CD4-positive, alpha-beta T cell (primary cell): ENCODE measurements around the gene CDH13. TPM values are rescaled to one million over a fixed set of nuclear protein-coding genes. Genes with fewer than 3 reads are reported as not detected.

Experiments
- ATAC-seq: fragments of 200-7000 bp; cut with Tn5 transposase; one replicate; pipeline ENCODE4 v1.10.0; 2022; ENCODE audit warnings: mild to moderate bottlenecking; ENCODE audit not compliant: poor library complexity
- CTCF ChIA-PET: fragments of 350-600 bp; sonication (Branson Sonifier 250); formaldehyde crosslinking; loops from one replicate; lab custom pipeline; 2021; ENCODE audit warnings: antibody characterized with exemption, inconsistent platforms; lab: Charles Lee
- POLR2A ChIA-PET: fragments of 350-600 bp; sonication (Branson Sonifier 250); formaldehyde crosslinking; loops from one replicate; lab custom pipeline; 2021; ENCODE audit warnings: antibody characterized with exemption, inconsistent platforms; lab: Charles Lee
- DNase-seq, 14 experiments: peaks; one replicate each; pipeline ENCODE4 v3.0.0-alpha.2; 2013 to 2020; ENCODE audit warnings: mixed read lengths in 2 of 14
- H3K27ac ChIP-seq, 2 donors: one replicate each; pipeline versions ENCODE4 v1.5.1 to v1.7.0; 2013; ENCODE audit warnings: low read length in 2 of 2, low read depth in 1 of 2, mild to moderate bottlenecking in 1 of 2
- H3K27me3 ChIP-seq, 2 experiments: 1 replicate in 1 of 2; 2 replicates in 1 of 2; pipeline versions ENCODE4 v1.6.1 to v1.7.0; 2013; ENCODE audit warnings: low read length in 2 of 2, control low read depth in 1 of 2, mild to moderate bottlenecking in 1 of 2, moderate library complexity in 1 of 2; ENCODE audit not compliant: insufficient read depth in 2 of 2, control insufficient read depth in 1 of 2
- H3K36me3 ChIP-seq: one replicate; pipeline ENCODE4 v1.6.1; 2013; ENCODE audit warnings: low read length, control low read depth; ENCODE audit not compliant: insufficient read depth
- H3K4me1 ChIP-seq: one replicate; pipeline ENCODE4 v1.6.1; 2013; ENCODE audit warnings: low read length, control low read depth; ENCODE audit not compliant: insufficient read depth
- H3K4me3 ChIP-seq: one replicate; pipeline ENCODE4 v1.5.1; 2013; ENCODE audit warnings: mild to moderate bottlenecking, low read length, moderate library complexity
- H3K9me3 ChIP-seq, 2 experiments: 1 replicate in 1 of 2; 2 replicates in 1 of 2; pipeline versions ENCODE4 v1.6.1 to v1.7.0; 2013; ENCODE audit warnings: low read length in 2 of 2, mild to moderate bottlenecking in 2 of 2, control low read depth in 1 of 2, moderate library complexity in 1 of 2; ENCODE audit not compliant: control insufficient read depth in 1 of 2, insufficient read depth in 1 of 2
- H3K27ac Mint-ChIP-seq: one replicate; pipeline ENCODE4 v1.8.0; 2020; ENCODE audit warnings: mixed read lengths
- H3K27me3 Mint-ChIP-seq: one replicate; pipeline ENCODE4 v1.8.0; 2021; ENCODE audit warnings: mixed read lengths
- H3K36me3 Mint-ChIP-seq: one replicate; pipeline ENCODE4 v1.8.0; 2021; ENCODE audit warnings: low read depth, mixed read lengths
- H3K4me1 Mint-ChIP-seq: one replicate; pipeline ENCODE4 v1.8.0; 2021; ENCODE audit warnings: low read depth, mixed read lengths
- H3K4me3 Mint-ChIP-seq: one replicate; pipeline ENCODE4 v1.8.0; 2020; ENCODE audit warnings: mild to moderate bottlenecking, mixed read lengths
- H3K9me3 Mint-ChIP-seq: one replicate; pipeline ENCODE4 v1.8.0; 2020; ENCODE audit warnings: mixed read lengths
- CTCF ChIP-seq: fragments of 200-600 bp; IDR thresholded peaks from one replicate; pipeline ENCODE4 v1.8.0; 2022; ENCODE audit warnings: antibody characterized with exemption, mild to moderate bottlenecking
- intact Hi-C, 2 experiments: fragments of 100-400 bp; cut with DNase I in 1 of 2; cut with micrococcal nuclease in 1 of 2; formaldehyde crosslinking; loops; one replicate each; pipeline versions ENCODE4 v1.15.1 to v1.9.0; 2023 to 2025; cut with DNase I, micrococcal nuclease
- total RNA-seq, 174 experiments: library from RNA in 2 of 174; stranded (reverse) in 2 of 174; gene quantifications; one replicate each; pipeline ENCODE4 v1.2.3 and lab custom pipeline; 2021 to 2026

The CDH13 gene
- total RNA-seq, 2 experiments from 2014 or later, result not detected

- ChIA-PET POLR2A (no interaction called here), CTCF (no interaction called here)
- peaks cover 3% of the 10 kb centered on the region for H3K9me3 Mint-ChIP-seq
- H3K36me3 ChIP-seq, result no peaks in the 10 kb centered on the region
- no peak overlapping the region for H3K27ac ChIP-seq
- no peaks in the 10 kb centered on the region for H3K9me3 ChIP-seq
- intact Hi-C loops, result no loop called here
- no peak overlapping the region for H3K4me3 ChIP-seq
- no peak for TF ChIP-seq CTCF
- no peak for DNase-seq
- H3K4me1 ChIP-seq, result no peaks in the 10 kb centered on the region
- no peak for ATAC-seq
- H3K36me3 Mint-ChIP-seq, result no peaks in the 10 kb centered on the region
- H3K27me3 ChIP-seq, result no peaks in the 10 kb centered on the region
- no peak overlapping the region for H3K27ac Mint-ChIP-seq
- no peaks in the 10 kb centered on the region for H3K27me3 Mint-ChIP-seq
- H3K4me3 Mint-ChIP-seq, result no peak overlapping the region
- no peaks in the 10 kb centered on the region for H3K4me1 Mint-ChIP-seq
Measured at GRCh38 chr16:83542491-83542890, 915.7 kb downstream of the CDH13 start.

- Mint-ChIP-seq H3K36me3 (no peaks in the 10 kb centered on the region), H3K27me3 (no peaks in the 10 kb centered on the region), H3K27ac (no peak overlapping the region), H3K4me1 (no peaks in the 10 kb centered on the region), H3K4me3 (no peak overlapping the region), H3K9me3 (peaks cover 5% of the 10 kb centered on the region)
- Histone ChIP-seq H3K27ac (no peak overlapping the region), H3K27me3 (no peaks in the 10 kb centered on the region), H3K4me3 (no peak overlapping the region), H3K36me3 (no peaks in the 10 kb centered on the region), H3K4me1 (no peaks in the 10 kb centered on the region), H3K9me3 (peaks cover 0 to 10% of the 10 kb centered on the region in 2 experiments)
- ChIA-PET POLR2A (no interaction called here), CTCF (no interaction called here)
- ATAC-seq (no peak), DNase-seq (no peak)
- TF ChIP-seq CTCF, result no peak
- intact Hi-C loops, result no loop called here
Measured at GRCh38 chr16:83549316-83550182, 922.8 kb downstream of the CDH13 start.

GRCh38 chr16:83550183-83550569 is 923.4 kb downstream of the CDH13 start:
- no peak overlapping the region for H3K27ac Mint-ChIP-seq
- intact Hi-C loops, result no loop called here
- Histone ChIP-seq H3K9me3 (peaks cover 0 to 10% of the 10 kb centered on the region in 2 experiments), H3K27ac (no peak overlapping the region), H3K36me3 (no peaks in the 10 kb centered on the region), H3K27me3 (no peaks in the 10 kb centered on the region), H3K4me1 (no peaks in the 10 kb centered on the region), H3K4me3 (no peak overlapping the region)
- H3K36me3 Mint-ChIP-seq, result no peaks in the 10 kb centered on the region
- ATAC-seq, result no peak
- H3K4me3 Mint-ChIP-seq, result no peak overlapping the region
- ChIA-PET CTCF (no interaction called here), POLR2A (no interaction called here)
- TF ChIP-seq CTCF, result no peak
- no peaks in the 10 kb centered on the region for H3K4me1 Mint-ChIP-seq
- peaks cover 5% of the 10 kb centered on the region for H3K9me3 Mint-ChIP-seq
- no peak for DNase-seq
- H3K27me3 Mint-ChIP-seq, result no peaks in the 10 kb centered on the region
